ENCODE results near the gene RNF133. TPM values are rescaled to one million over a fixed set of nuclear protein-coding genes. Genes with fewer than 3 reads are reported as not detected.
A peak's percentile ranks its signal among the peaks of the same experiment; 100 is the strongest.

Gene RNF133
- total and polyA plus RNA-seq, 5 donors = 0.05 to 0.39 (median 0.23) TPM

- DNase-seq = no peak
- no peaks in the 10 kb centered on the region for H3K27me3 ChIP-seq (ENCODE audit: control insufficient read depth, insufficient read depth)
- intact Hi-C loops (cut with DNase I) = no loop called here
- no peak overlapping the region for H3K27ac ChIP-seq (ENCODE audit: low read length)
- no peaks in the 10 kb centered on the region for H3K9me3 ChIP-seq (ENCODE audit: control insufficient read depth, low read length)
- peak; percentile 41 to 61 for ATAC-seq
- H3K4me1 ChIP-seq (ENCODE audit: control insufficient read depth, insufficient read depth, low read length) = no peaks in the 10 kb centered on the region
- 66% methylated on average over 7 of the region's 7 CpGs for WGBS
- no peak overlapping the region for H3K4me3 ChIP-seq (ENCODE audit: low read length)
Observed at GRCh38 chr7:122675011-122675410, 23.9 kb downstream of the RNF133 start.

DNA sequence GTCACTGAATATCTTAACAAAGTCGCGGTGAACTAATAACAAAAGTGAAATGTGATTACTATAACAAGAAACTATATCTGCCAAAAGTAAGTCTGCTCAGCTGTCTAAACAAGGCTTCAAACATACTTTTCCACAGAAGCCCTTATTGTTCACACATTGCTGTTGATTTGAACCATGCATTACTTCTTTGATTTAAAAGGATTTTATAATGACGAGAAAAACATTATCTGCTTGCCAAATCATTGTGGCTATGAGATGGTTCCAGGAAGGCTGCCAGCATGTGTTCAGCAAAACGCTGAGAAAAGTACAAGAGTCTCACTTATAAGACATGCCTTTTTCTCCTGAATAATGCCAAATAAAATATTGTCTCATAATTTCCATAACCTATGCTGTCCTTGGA, 24.4 kb downstream of the RNF133 start:
- H3K27me3 ChIP-seq (ENCODE audit: control insufficient read depth, insufficient read depth) = no peaks in the 10 kb centered on the region
- H3K9me3 ChIP-seq (ENCODE audit: control insufficient read depth, low read length) = no peaks in the 10 kb centered on the region
- DNase-seq (peak in 1 of 3 donors; percentile 62), ATAC-seq (peak in 1 of 2 donors; percentile 46)
- intact Hi-C loops (cut with DNase I) = no loop called here
- no peak overlapping the region for H3K27ac ChIP-seq (ENCODE audit: low read length)
- WGBS = 47% methylated on average over 4 of the region's 4 CpGs
- H3K4me1 ChIP-seq (ENCODE audit: control insufficient read depth, insufficient read depth, low read length) = no peaks in the 10 kb centered on the region
- H3K4me3 ChIP-seq (ENCODE audit: low read length) = no peak overlapping the region

- WGBS = 93% methylated on average over 21 of the region's 21 CpGs
- no peak overlapping the region for H3K27ac ChIP-seq (ENCODE audit: low read length)
- no peaks in the 10 kb centered on the region for H3K27me3 ChIP-seq (ENCODE audit: control insufficient read depth, insufficient read depth)
- peak; percentile 24 to 44 for ATAC-seq
- no peak overlapping the region for H3K4me3 ChIP-seq (ENCODE audit: low read length)
- H3K4me1 ChIP-seq (ENCODE audit: control insufficient read depth, insufficient read depth, low read length) = no peaks in the 10 kb centered on the region
- no peaks in the 10 kb centered on the region for H3K9me3 ChIP-seq (ENCODE audit: control insufficient read depth, low read length)
- intact Hi-C loops (cut with DNase I) = no loop called here
- peak in 1 of 3 donors; percentile 66 for DNase-seq
Observed at GRCh38 chr7:122673951-122674350, 25.0 kb downstream of the RNF133 start.

DNA sequence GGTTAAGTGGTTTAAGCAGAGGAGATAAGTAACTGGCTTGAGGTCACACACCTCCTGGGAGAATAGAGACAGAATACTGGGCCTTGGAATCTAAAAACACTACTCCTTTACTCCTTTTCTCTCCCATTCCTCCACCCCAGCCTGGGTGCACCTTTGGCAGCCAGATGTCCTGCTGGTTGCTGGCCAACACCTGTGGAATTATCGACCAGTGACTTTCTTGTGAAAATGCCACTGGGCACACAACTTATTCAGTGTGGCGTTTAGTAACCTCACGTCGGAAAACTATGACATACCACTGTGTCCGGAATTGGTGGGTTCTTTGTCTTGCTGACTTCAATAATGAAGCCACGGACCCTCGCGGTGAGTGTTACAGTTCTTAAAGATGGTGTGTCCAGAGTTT, 26.4 kb downstream of the RNF133 start:
- ATAC-seq = no peak
- 96% methylated on average over 8 of the region's 8 CpGs for WGBS

DNA sequence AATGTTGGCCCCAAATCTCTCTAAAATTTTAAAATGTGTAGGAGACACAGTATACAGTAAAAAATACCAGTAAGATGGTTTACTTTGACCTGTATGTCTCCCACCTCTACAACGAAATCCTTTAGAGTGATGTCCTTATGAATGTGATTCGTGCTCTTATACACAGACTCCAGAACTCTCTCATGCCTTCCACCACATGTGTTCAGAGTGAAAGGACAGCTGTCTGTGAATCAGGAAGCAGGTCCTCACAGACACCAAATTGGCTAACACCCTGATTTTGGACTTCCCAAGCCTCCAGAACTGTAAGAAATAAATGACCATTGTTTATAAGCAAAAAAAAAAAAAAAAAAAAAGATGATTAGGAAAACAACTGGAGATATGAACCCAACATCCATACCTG, 35.2 kb downstream of the RNF133 start:
- Histone ChIP-seq H3K4me3 (ENCODE audit: low read length) (no peak overlapping the region), H3K27ac (ENCODE audit: low read length) (no peak overlapping the region), H3K27me3 (ENCODE audit: control insufficient read depth, insufficient read depth) (no peaks in the 10 kb centered on the region), H3K9me3 (ENCODE audit: control insufficient read depth, low read length) (no peaks in the 10 kb centered on the region), H3K4me1 (ENCODE audit: control insufficient read depth, insufficient read depth, low read length) (no peaks in the 10 kb centered on the region)
- DNase-seq = no peak
- ATAC-seq = no peak
- intact Hi-C loops (cut with DNase I) = no loop called here
- 78% methylated on average over 2 of the region's 2 CpGs for WGBS

More for the DNA sequence above, 26.4 kb downstream of the RNF133 start:
- no peak for DNase-seq
- Histone ChIP-seq H3K9me3 (ENCODE audit: control insufficient read depth, low read length) (no peaks in the 10 kb centered on the region), H3K27me3 (ENCODE audit: control insufficient read depth, insufficient read depth) (no peaks in the 10 kb centered on the region), H3K4me3 (ENCODE audit: low read length) (no peak overlapping the region), H3K27ac (ENCODE audit: low read length) (no peak overlapping the region), H3K4me1 (ENCODE audit: control insufficient read depth, insufficient read depth, low read length) (no peaks in the 10 kb centered on the region)
- intact Hi-C loops (cut with DNase I) = no loop called here

- H3K4me3 ChIP-seq (ENCODE audit: low read length) = no peak overlapping the region
- H3K27me3 ChIP-seq (ENCODE audit: control insufficient read depth, insufficient read depth) = no peaks in the 10 kb centered on the region
- no peak for ATAC-seq
- no peak overlapping the region for H3K27ac ChIP-seq (ENCODE audit: low read length)
- WGBS = 64% methylated on average over 2 of the region's 2 CpGs
- no peak for DNase-seq
- no peaks in the 10 kb centered on the region for H3K9me3 ChIP-seq (ENCODE audit: control insufficient read depth, low read length)
- no peaks in the 10 kb centered on the region for H3K4me1 ChIP-seq (ENCODE audit: control insufficient read depth, insufficient read depth, low read length)
- intact Hi-C loops (cut with DNase I) = no loop called here
Observed at GRCh38 chr7:122658856-122659255, 40.1 kb downstream of the RNF133 start.

- no peak for DNase-seq
- H3K9me3 ChIP-seq (ENCODE audit: control insufficient read depth, low read length) = no peaks in the 10 kb centered on the region
- no peak overlapping the region for H3K4me3 ChIP-seq (ENCODE audit: low read length)
- no peak overlapping the region for H3K27ac ChIP-seq (ENCODE audit: low read length)
- peaks cover 1% of the 10 kb centered on the region for H3K4me1 ChIP-seq (ENCODE audit: control insufficient read depth, insufficient read depth, low read length)
- intact Hi-C loops (cut with DNase I) = no loop called here
- 89% methylated on average over 5 of the region's 5 CpGs for whole genome bisulfite sequencing
- no peaks in the 10 kb centered on the region for H3K27me3 ChIP-seq (ENCODE audit: control insufficient read depth, insufficient read depth)
- ATAC-seq = no peak
Observed at GRCh38 chr7:122653685-122654084, 45.2 kb downstream of the RNF133 start.

DNA sequence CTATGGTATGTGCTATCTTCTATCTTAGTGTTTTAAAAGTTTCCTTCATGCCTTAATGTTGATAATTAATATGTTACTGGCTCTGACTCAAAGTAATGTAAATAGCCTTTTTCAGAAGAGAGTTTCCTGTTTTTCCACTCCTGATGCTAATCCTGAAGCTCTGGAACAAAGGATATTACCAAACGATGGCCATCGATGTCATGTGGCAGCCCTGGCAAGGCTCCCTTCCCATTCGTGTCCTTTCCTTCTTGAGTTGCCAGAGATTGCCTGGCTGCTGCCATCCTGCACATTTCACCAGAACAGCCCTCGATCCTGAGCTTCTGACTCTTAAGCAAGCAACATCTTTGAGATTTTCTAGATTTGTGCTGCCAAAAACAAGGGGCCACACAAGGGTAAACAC, 46.0 kb downstream of the RNF133 start:
- H3K4me1 ChIP-seq (ENCODE audit: control insufficient read depth, insufficient read depth, low read length) = peaks cover 1% of the 10 kb centered on the region
- H3K27me3 ChIP-seq (ENCODE audit: control insufficient read depth, insufficient read depth) = no peaks in the 10 kb centered on the region
- DNase-seq (no peak), ATAC-seq (no peak)
- no peaks in the 10 kb centered on the region for H3K9me3 ChIP-seq (ENCODE audit: control insufficient read depth, low read length)
- no peak overlapping the region for H3K4me3 ChIP-seq (ENCODE audit: low read length)
- intact Hi-C loops (cut with DNase I) = no loop called here
- H3K27ac ChIP-seq (ENCODE audit: low read length) = no peak overlapping the region
- WGBS = 45% methylated on average over 4 of the region's 4 CpGs

- no peak overlapping the region for H3K4me3 ChIP-seq (ENCODE audit: low read length)
- H3K4me1 ChIP-seq (ENCODE audit: control insufficient read depth, insufficient read depth, low read length) = peaks cover 1% of the 10 kb centered on the region
- ATAC-seq (no peak), DNase-seq (no peak)
- no peaks in the 10 kb centered on the region for H3K9me3 ChIP-seq (ENCODE audit: control insufficient read depth, low read length)
- no peak overlapping the region for H3K27ac ChIP-seq (ENCODE audit: low read length)
- H3K27me3 ChIP-seq (ENCODE audit: control insufficient read depth, insufficient read depth) = no peaks in the 10 kb centered on the region
- WGBS = 54% methylated on average over 2 of the region's 2 CpGs
- intact Hi-C loops (cut with DNase I) = no loop called here
Observed at GRCh38 chr7:122651451-122651850, 47.5 kb downstream of the RNF133 start.

Other genes starting within 250 kb of the RNF133 start
- under 1 TPM; 0.25 to 0.61 (median 0.32) TPM for gene RNF148, start 3.8 kb upstream of the RNF133 start, total RNA-seq
- gene RNF148, start 3.8 kb upstream of the RNF133 start, polyA plus RNA-seq = 0.09 TPM
- gene CADPS2, start 187.3 kb upstream of the RNF133 start, total RNA-seq = 10 to 100 TPM; 10.4 to 14.1 (median 11.4) TPM
- 11.5 TPM for gene CADPS2, start 187.3 kb upstream of the RNF133 start, polyA plus RNA-seq

Data from right cardiac atrium (tissue), 5 donors.